Naive thymus-derived CD4-positive, alpha-beta T cell (primary cell): Measurements from ENCODE around the gene TKFC. TPM values are rescaled to one million over a fixed set of nuclear protein-coding genes. Genes with fewer than 3 reads are reported as not detected.

Experiments
- ATAC-seq: fragments of 150-1000 bp; cut with Tn5 transposase; 2 replicates; pipeline ENCODE4 v1.10.0; 2021; ENCODE audit warnings: mild to moderate bottlenecking, moderate library complexity
- CTCF ChIA-PET: fragments of 350-600 bp; sonication (Branson Sonifier 250); formaldehyde crosslinking; loops from one replicate; lab custom pipeline; 2021; ENCODE audit warnings: antibody characterized with exemption; lab: Charles Lee
- POLR2A ChIA-PET: fragments of 350-600 bp; sonication (Branson Sonifier 250); formaldehyde crosslinking; loops from one replicate; lab custom pipeline; 2021; ENCODE audit warnings: antibody characterized with exemption, inconsistent platforms; lab: Charles Lee
- DNase-seq, 9 donors: peaks; one replicate each; pipeline versions ENCODE4 v3.0.0 to v3.0.0-alpha.2; 2020 to 2022; ENCODE audit warnings: mixed read lengths in 1 of 9
- H3K27ac ChIP-seq: one replicate; pipeline ENCODE4 v1.7.0; 2013; ENCODE audit warnings: mild to moderate bottlenecking, low read depth, low read length, moderate library complexity
- H3K27me3 ChIP-seq, 2 donors: one replicate each; pipeline ENCODE4 v1.7.0; 2013; ENCODE audit warnings: low read length in 2 of 2, mild to moderate bottlenecking in 2 of 2, moderate library complexity in 2 of 2; ENCODE audit not compliant: control insufficient read depth in 2 of 2, insufficient read depth in 2 of 2
- H3K36me3 ChIP-seq, 3 experiments: 1 replicate in 2 of 3; 2 replicates in 1 of 3; pipeline ENCODE4 v1.7.0; 2013; ENCODE audit warnings: low read length in 3 of 3, mild to moderate bottlenecking in 3 of 3, moderate library complexity in 1 of 3; ENCODE audit not compliant: insufficient read depth in 3 of 3, control insufficient read depth in 2 of 3
- H3K4me1 ChIP-seq, 2 donors: one replicate each; pipeline ENCODE4 v1.7.0; 2013; ENCODE audit warnings: low read length in 2 of 2, mild to moderate bottlenecking in 2 of 2, moderate library complexity in 1 of 2; ENCODE audit not compliant: control insufficient read depth in 2 of 2, insufficient read depth in 2 of 2
- H3K4me3 ChIP-seq: 2 replicates; pipeline ENCODE4 v1.7.0; 2013; ENCODE audit warnings: mild to moderate bottlenecking, low read length
- H3K9me3 ChIP-seq, 3 experiments: 1 replicate in 2 of 3; 2 replicates in 1 of 3; pipeline ENCODE4 v1.7.0; 2013; ENCODE audit warnings: low read length in 3 of 3; ENCODE audit not compliant: control insufficient read depth in 2 of 3
- H3K27ac Mint-ChIP-seq, 9 donors: one replicate each; pipeline ENCODE4 v1.8.0; 2020 to 2022; ENCODE audit warnings: mixed read lengths in 9 of 9, mild to moderate bottlenecking in 8 of 9, moderate library complexity in 5 of 9, inconsistent platforms in 2 of 9
- H3K27me3 Mint-ChIP-seq, 5 donors: one replicate each; pipeline ENCODE4 v1.8.0; 2021 to 2022; ENCODE audit warnings: mixed read lengths in 5 of 5, mild to moderate bottlenecking in 1 of 5
- H3K36me3 Mint-ChIP-seq, 5 donors: one replicate each; pipeline ENCODE4 v1.8.0; 2020 to 2022; ENCODE audit warnings: mixed read lengths in 5 of 5, mild to moderate bottlenecking in 3 of 5, inconsistent platforms in 1 of 5
- H3K4me1 Mint-ChIP-seq, 7 donors: one replicate each; pipeline ENCODE4 v1.8.0; 2020 to 2022; ENCODE audit warnings: mixed read lengths in 7 of 7, mild to moderate bottlenecking in 3 of 7, inconsistent platforms in 1 of 7
- H3K4me3 Mint-ChIP-seq, 10 donors: one replicate each; pipeline ENCODE4 v1.8.0; 2020 to 2022; ENCODE audit warnings: mild to moderate bottlenecking in 10 of 10, mixed read lengths in 10 of 10, moderate library complexity in 6 of 10, inconsistent platforms in 2 of 10
- H3K9me3 Mint-ChIP-seq, 11 donors: one replicate each; pipeline ENCODE4 v1.8.0; 2020 to 2022; ENCODE audit warnings: mixed read lengths in 11 of 11, mild to moderate bottlenecking in 4 of 11, inconsistent platforms in 1 of 11, moderate library complexity in 1 of 11
- intact Hi-C, 2 donors: fragments of 100-400 bp; cut with micrococcal nuclease; formaldehyde crosslinking; loops; one replicate each; pipeline ENCODE4 v1.15.1; 2023
- polyA plus RNA-seq, 2 donors: library from polyadenylated mRNA; unstranded; fragments of 300-500 nt; fragmentation: Illumina TruSeq; gene quantifications; one replicate each; pipeline ENCODE4 v1.2.3, GENCODE V29; 2021
- total RNA-seq, 6 experiments: library from RNA in 5 of 6; stranded (reverse) in 5 of 6; gene quantifications; 1 replicate in 5 of 6; 2 replicates in 1 of 6; pipeline ENCODE4 v1.2.3 and lab custom pipeline; 2021 to 2026

Gene TKFC, protein sequence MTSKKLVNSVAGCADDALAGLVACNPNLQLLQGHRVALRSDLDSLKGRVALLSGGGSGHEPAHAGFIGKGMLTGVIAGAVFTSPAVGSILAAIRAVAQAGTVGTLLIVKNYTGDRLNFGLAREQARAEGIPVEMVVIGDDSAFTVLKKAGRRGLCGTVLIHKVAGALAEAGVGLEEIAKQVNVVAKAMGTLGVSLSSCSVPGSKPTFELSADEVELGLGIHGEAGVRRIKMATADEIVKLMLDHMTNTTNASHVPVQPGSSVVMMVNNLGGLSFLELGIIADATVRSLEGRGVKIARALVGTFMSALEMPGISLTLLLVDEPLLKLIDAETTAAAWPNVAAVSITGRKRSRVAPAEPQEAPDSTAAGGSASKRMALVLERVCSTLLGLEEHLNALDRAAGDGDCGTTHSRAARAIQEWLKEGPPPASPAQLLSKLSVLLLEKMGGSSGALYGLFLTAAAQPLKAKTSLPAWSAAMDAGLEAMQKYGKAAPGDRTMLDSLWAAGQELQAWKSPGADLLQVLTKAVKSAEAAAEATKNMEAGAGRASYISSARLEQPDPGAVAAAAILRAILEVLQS
- 10 to 100 TPM; 36.9 to 59.9 (median 43.3) TPM for total RNA-seq
- polyA plus RNA-seq: 10 to 100 TPM; 24.6 to 30.0 TPM
- 22.1 reads per million, percentile 52 among the genes with 10 or more reads in this experiment for total RNA-seq (lab: John Stamatoyannopoulos, UW)

- Histone ChIP-seq H3K27me3 (no peaks in the 10 kb centered on the region), H3K4me3 (peak within 1 kb of the TSS; percentile 84), H3K4me1 (peaks cover 27 to 30% of the 10 kb centered on the region in 2 donors), H3K9me3 (no peaks in the 10 kb centered on the region), H3K36me3 (peaks cover 10 to 21% (median 12%) of the 10 kb centered on the region in 3 experiments), H3K27ac (peak within 1 kb of the TSS; percentile 99)
- no peaks in the 10 kb centered on the region for H3K27me3 Mint-ChIP-seq
- ChIA-PET CTCF (interaction anchor here (1.7 to 7.2 kb wide), 4 partner anchors 29 to 102 kb away, joined by 5 to 184 read pairs (median 49); partner anchors contain the start of genes CYB561A3, TMEM138 and TMEM216), POLR2A (interaction anchor here (0.9 to 5.7 kb wide), 8 partner anchors 25 to 315 kb away, joined by 3 to 82 read pairs (median 10); partner anchors contain the start of genes CPSF7, CYB561A3, SDHAF2 and TMEM138)
- H3K27ac Mint-ChIP-seq: peak within 1 kb of the TSS; percentile 91 to 100 (median 98)
- H3K36me3 Mint-ChIP-seq: peaks cover 0 to 22% (median 12%) of the 10 kb centered on the region in 5 donors
- ATAC-seq: peak; percentile 96
- H3K9me3 Mint-ChIP-seq: peaks cover 0 to 3% (median 0%) of the 10 kb centered on the region in 11 donors
- H3K4me1 Mint-ChIP-seq: peaks cover 33 to 67% (median 64%) of the 10 kb centered on the region in 7 donors
- peak; percentile 91 to 99 (median 97) for DNase-seq
- peak within 1 kb of the TSS; percentile 83 to 100 (median 95) for H3K4me3 Mint-ChIP-seq
- intact Hi-C loops: loop anchor here (1.0 to 5.0 kb wide), 9 partner anchors 29 to 492 kb away; partner anchors contain the start of genes PRPF19 (in 2 of the 2), SDHAF2 (in 2 of the 2), TMEM138 (in 2 of the 2) and VPS37C (in 2 of the 2)
Measured at GRCh38 chr11:61332797-61333549, at the start of gene TKFC, which contains the start of gene DDB1. Gene TKFC (plus strand): TSS chr11:61333228. CDS start chr11:61334729, 1,501 bp downstream. Gene DDB1 (minus strand): TSS chr11:61333105. CDS start chr11:61332968, 137 bp downstream.

DNA sequence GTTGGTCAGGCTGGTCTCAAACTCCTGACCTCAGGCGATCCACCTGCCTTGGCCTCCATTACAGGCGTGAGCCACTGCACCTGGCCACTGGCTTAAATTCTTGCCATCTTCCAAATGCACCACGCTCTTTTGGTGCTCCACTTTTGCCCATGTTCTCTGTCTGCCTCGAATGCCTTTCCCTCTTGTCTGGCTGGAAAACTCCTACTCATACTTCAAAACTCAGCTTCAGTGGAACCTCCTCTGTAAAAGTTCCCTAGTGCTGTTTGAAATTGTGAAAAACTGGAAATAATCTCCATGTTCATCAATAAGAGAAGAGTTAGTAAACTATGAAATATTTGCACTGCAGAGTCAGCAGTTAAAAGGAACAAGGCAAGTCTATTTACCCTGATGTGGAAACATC lies 49.4 kb upstream of the TKFC start:
- no peak overlapping the region for H3K4me3 Mint-ChIP-seq
- H3K27ac Mint-ChIP-seq: no peak overlapping the region
- Histone ChIP-seq H3K27me3 (no peaks in the 10 kb centered on the region), H3K4me1 (no peaks in the 10 kb centered on the region), H3K4me3 (no peak overlapping the region), H3K9me3 (no peaks in the 10 kb centered on the region), H3K27ac (no peak overlapping the region), H3K36me3 (no peaks in the 10 kb centered on the region)
- DNase-seq (no peak), ATAC-seq (no peak)
- POLR2A ChIA-PET: no interaction called here
- CTCF ChIA-PET: no interaction called here
- peaks cover 0 to 3% (median 0%) of the 10 kb centered on the region in 7 donors for H3K4me1 Mint-ChIP-seq
- intact Hi-C loops: no loop called here
- peaks cover 0 to 6% (median 0%) of the 10 kb centered on the region in 11 donors for H3K9me3 Mint-ChIP-seq
- no peaks in the 10 kb centered on the region for H3K27me3 Mint-ChIP-seq
- H3K36me3 Mint-ChIP-seq: peaks cover 0 to 3% (median 0%) of the 10 kb centered on the region in 5 donors

- intact Hi-C loops: no loop called here
- H3K4me1 Mint-ChIP-seq: peaks cover 0 to 3% (median 0%) of the 10 kb centered on the region in 7 donors
- no peak for ATAC-seq
- H3K36me3 Mint-ChIP-seq: peaks cover 0 to 3% (median 0%) of the 10 kb centered on the region in 5 donors
- no peaks in the 10 kb centered on the region for H3K36me3 ChIP-seq
- peak overlapping the region in 2 of 9 donors; percentile 20 to 36 for H3K27ac Mint-ChIP-seq
- H3K27me3 Mint-ChIP-seq: peaks cover 0 to 10% (median 4%) of the 10 kb centered on the region in 5 donors
- H3K4me1 ChIP-seq: no peaks in the 10 kb centered on the region
- H3K9me3 ChIP-seq: no peaks in the 10 kb centered on the region
- H3K27me3 ChIP-seq: no peaks in the 10 kb centered on the region
- ChIA-PET CTCF (no interaction called here), POLR2A (interaction anchor here (0.6 kb wide), 1 partner anchor 19 kb away, joined by 3 read pairs; no protein-coding TSS in a partner anchor)
- H3K4me3 Mint-ChIP-seq: no peak overlapping the region
- H3K4me3 ChIP-seq: no peak overlapping the region
- no peak overlapping the region for H3K27ac ChIP-seq
- no peak for DNase-seq
- H3K9me3 Mint-ChIP-seq: peaks cover 0 to 4% (median 0%) of the 10 kb centered on the region in 11 donors
Measured at GRCh38 chr11:61287338-61287977, 45.6 kb upstream of the TKFC start.

DNA sequence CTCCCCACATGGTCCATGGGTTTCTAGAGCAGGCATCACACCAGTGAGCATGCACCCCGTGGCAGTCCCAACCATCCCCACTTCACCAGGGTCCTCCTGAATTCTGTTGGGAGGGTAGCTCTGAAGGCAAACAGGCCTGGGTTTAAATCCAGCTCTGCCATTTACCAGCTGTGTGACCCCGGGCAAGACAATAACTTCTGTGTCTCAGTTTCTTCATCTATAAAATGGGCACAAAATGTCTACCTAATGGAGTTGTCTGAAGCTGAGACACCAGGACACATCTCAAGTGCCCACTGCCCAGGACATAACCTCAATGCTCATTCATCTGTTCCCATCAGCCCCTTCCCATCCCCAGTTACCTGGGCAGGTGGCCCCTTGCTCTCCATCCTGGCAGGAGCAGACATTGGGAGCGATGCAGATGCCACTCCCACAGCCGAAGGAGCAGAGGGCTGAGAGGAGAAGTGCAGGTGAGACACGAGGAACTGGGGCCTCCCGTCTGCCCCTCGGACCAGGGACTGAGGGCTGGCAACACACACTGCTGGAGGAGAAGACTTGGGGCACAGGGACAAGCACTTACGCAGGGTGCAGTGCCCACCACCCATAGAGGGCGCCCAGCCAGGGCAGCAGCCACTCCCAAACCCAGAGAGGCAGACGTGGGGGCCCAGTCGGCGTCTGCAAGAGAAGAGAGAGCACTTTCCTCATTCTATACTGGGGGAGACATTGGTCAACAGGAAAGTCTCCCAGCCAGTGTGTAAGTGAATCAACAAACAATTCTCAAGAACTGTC lies 41.9 kb upstream of the TKFC start:
- Histone ChIP-seq H3K36me3 (no peaks in the 10 kb centered on the region), H3K27ac (no peak overlapping the region), H3K27me3 (no peaks in the 10 kb centered on the region), H3K9me3 (no peaks in the 10 kb centered on the region), H3K4me1 (no peaks in the 10 kb centered on the region), H3K4me3 (no peak overlapping the region)
- no peak for DNase-seq
- POLR2A ChIA-PET: no interaction called here
- Mint-ChIP-seq H3K27ac (peak overlapping the region in 1 of 9 donors; percentile 8), H3K9me3 (peaks cover 0 to 4% (median 0%) of the 10 kb centered on the region in 11 donors), H3K36me3 (peaks cover 0 to 2% (median 0%) of the 10 kb centered on the region in 5 donors), H3K4me3 (no peak overlapping the region), H3K4me1 (peaks cover 6 to 13% (median 12%) of the 10 kb centered on the region in 7 donors), H3K27me3 (peaks cover 0 to 25% (median 8%) of the 10 kb centered on the region in 5 donors)
- no peak for ATAC-seq
- intact Hi-C loops: no loop called here
- CTCF ChIA-PET: interaction anchor here (0.9 kb wide), 1 partner anchor 94 kb away, joined by 3 read pairs; no protein-coding TSS in a partner anchor

DNA sequence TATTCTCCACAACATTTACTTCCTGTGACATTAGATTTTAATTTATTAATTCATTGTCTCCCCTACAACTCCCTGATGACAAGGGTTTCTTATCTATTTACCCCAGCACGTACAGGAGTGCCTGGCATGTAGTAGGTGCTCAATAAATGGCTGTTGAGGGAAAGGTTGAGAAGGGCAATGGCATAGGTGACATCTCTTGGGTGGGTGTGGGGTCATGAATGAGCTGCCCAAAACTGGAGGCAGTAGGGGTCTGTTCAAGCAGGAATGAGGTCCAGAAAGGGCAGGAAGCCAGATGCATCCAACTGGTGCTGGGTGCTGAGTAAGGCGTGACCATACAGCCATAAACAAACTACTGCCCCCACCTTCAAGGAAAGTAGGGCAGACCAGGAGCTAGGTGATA lies 40.7 kb upstream of the TKFC start:
- H3K27ac ChIP-seq: no peak overlapping the region
- H3K36me3 ChIP-seq: no peaks in the 10 kb centered on the region
- ChIA-PET CTCF (no interaction called here), POLR2A (no interaction called here)
- H3K27me3 ChIP-seq: no peaks in the 10 kb centered on the region
- H3K36me3 Mint-ChIP-seq: peaks cover 0 to 7% (median 5%) of the 10 kb centered on the region in 5 donors
- DNase-seq: no peak
- H3K27me3 Mint-ChIP-seq: peaks cover 0 to 25% (median 9%) of the 10 kb centered on the region in 5 donors
- peaks cover 0 to 5% (median 0%) of the 10 kb centered on the region in 11 donors for H3K9me3 Mint-ChIP-seq
- intact Hi-C loops: no loop called here
- H3K9me3 ChIP-seq: no peaks in the 10 kb centered on the region
- H3K4me1 ChIP-seq: no peaks in the 10 kb centered on the region
- H3K4me3 Mint-ChIP-seq: peak overlapping the region in 7 of 10 donors; percentile 15 to 65 (median 35)
- peaks cover 8 to 17% (median 15%) of the 10 kb centered on the region in 7 donors for H3K4me1 Mint-ChIP-seq
- ATAC-seq: no peak
- H3K4me3 ChIP-seq: no peak overlapping the region
- peak overlapping the region in 2 of 9 donors; percentile 11 to 38 for H3K27ac Mint-ChIP-seq
